ENCODE data around the gene KIF18B.

The KIF18B gene

GRCh38 chr17:44947461-44948314 is at the start of gene KIF18B:
Gene KIF18B, minus strand, starts transcription at chr17:44947773. Its CDS starts 11,429 bp downstream, at chr17:44936344.
- DNase-seq: peak; percentile 95

- no peak for DNase-seq
These were observed 48.7 kb upstream of the KIF18B start for GRCh38 chr17:44996304-44996703.

- DNase-seq: no peak
These were observed 47.9 kb upstream of the KIF18B start for GRCh38 chr17:44995436-44996001.

GRCh38 chr17:44992242-44992939 is 44.8 kb upstream of the KIF18B start:
- no peak for DNase-seq

- DNase-seq: no peak
These were observed 43.4 kb upstream of the KIF18B start for GRCh38 chr17:44990994-44991393.

- no peak for DNase-seq
These were observed 42.1 kb upstream of the KIF18B start for GRCh38 chr17:44989552-44990138.

GRCh38 chr17:44988044-44988942 is 40.7 kb upstream of the KIF18B start:
- DNase-seq: no peak

- DNase-seq: no peak
These were observed 36.0 kb upstream of the KIF18B start for GRCh38 chr17:44983563-44983962.

GRCh38 chr17:44982113-44982702 is 34.6 kb upstream of the KIF18B start:
- DNase-seq: no peak

GRCh38 chr17:44981221-44981968 is 33.8 kb upstream of the KIF18B start:
- DNase-seq: no peak

- DNase-seq: no peak
These were observed 31.9 kb upstream of the KIF18B start for GRCh38 chr17:44979426-44979995.

- no peak for DNase-seq
These were observed 31.2 kb upstream of the KIF18B start for GRCh38 chr17:44978807-44979206.

GRCh38 chr17:44977814-44978550 is 30.4 kb upstream of the KIF18B start:
- no peak for DNase-seq

- no peak for DNase-seq
These were observed 29.5 kb upstream of the KIF18B start for GRCh38 chr17:44977065-44977464.

- DNase-seq: no peak
These were observed 28.6 kb upstream of the KIF18B start for GRCh38 chr17:44976206-44976605.

GRCh38 chr17:44972953-44973352 is 25.4 kb upstream of the KIF18B start:
- DNase-seq: no peak

- no peak for DNase-seq
These were observed 24.4 kb upstream of the KIF18B start for GRCh38 chr17:44971776-44972483.

GRCh38 chr17:44970136-44970741 is 22.7 kb upstream of the KIF18B start:
- DNase-seq: peak; percentile 23
